Keratinocyte (primary cell): ENCODE data around the gene ISM1. TPM values are rescaled to one million over a fixed set of nuclear protein-coding genes. Genes with fewer than 3 reads are reported as not detected.

Experiments
- DNase-seq: peaks from one replicate; pipeline ENCODE4 v3.0.0-alpha.2; 2011; ENCODE audit warnings: low read depth, missing footprints, low spot score
- FAIRE-seq: peaks from 2 replicates; lab custom pipeline; 2011; peaks lifted over from hg19 to GRCh38; lab: Jason Lieb, UNC
- H2AFZ ChIP-seq: 2 replicates; pipeline ENCODE4 v1.6.0; 2012; ENCODE audit warnings: low read length, control low read depth, inconsistent platforms; ENCODE audit not compliant: control insufficient read depth
- H3K27ac ChIP-seq: 2 replicates; pipeline ENCODE4 v1.5.1; 2011; ENCODE audit warnings: low read length; ENCODE audit not compliant: control insufficient read depth, insufficient read depth
- H3K27me3 ChIP-seq: 3 replicates; pipeline ENCODE4 v1.6.0; 2011; ENCODE audit warnings: low read length; ENCODE audit not compliant: control insufficient read depth, insufficient read depth; ENCODE audit errors: extremely low read depth
- H3K36me3 ChIP-seq, 2 experiments: 2 replicates in 1 of 2; 3 replicates in 1 of 2; pipeline ENCODE4 v1.5.1; 2011; ENCODE audit warnings: low read length in 2 of 2, mild to moderate bottlenecking in 1 of 2; ENCODE audit not compliant: control insufficient read depth in 2 of 2, insufficient read depth in 2 of 2; ENCODE audit errors: extremely low read depth in 1 of 2
- H3K4me1 ChIP-seq: 3 replicates; pipeline ENCODE4 v1.5.1; 2011; ENCODE audit warnings: low read length; ENCODE audit not compliant: control insufficient read depth, insufficient read depth; ENCODE audit errors: extremely low read depth
- H3K4me2 ChIP-seq: 3 replicates; pipeline ENCODE4 v1.6.0; 2011; ENCODE audit warnings: low read depth, low read length; ENCODE audit not compliant: control insufficient read depth, insufficient read depth; ENCODE audit errors: extremely low read depth
- H3K4me3 ChIP-seq, 3 experiments: fragments of 200-600 bp in 1 of 3; sonication (generic) in 1 of 3; 2 replicates in 2 of 3; 3 replicates in 1 of 3; pipeline ENCODE4 v1.5.1; 2011 to 2016; ENCODE audit warnings: low read length in 3 of 3, mild to moderate bottlenecking in 3 of 3, control low read depth in 2 of 3, inconsistent platforms in 1 of 3, low read depth in 1 of 3, mixed read lengths in 1 of 3, mixed run types in 1 of 3, moderate library complexity in 1 of 3; ENCODE audit not compliant: control insufficient read depth in 2 of 3, insufficient read depth in 2 of 3; ENCODE audit errors: extremely low read depth in 1 of 3
- H3K79me2 ChIP-seq: 2 replicates; pipeline ENCODE4 v1.6.0; 2012; ENCODE audit warnings: low read length; ENCODE audit not compliant: control insufficient read depth, insufficient read depth
- H3K9ac ChIP-seq: 3 replicates; pipeline ENCODE4 v1.6.0; 2011; ENCODE audit warnings: low read length; ENCODE audit not compliant: control insufficient read depth, insufficient read depth; ENCODE audit errors: extremely low read depth
- H3K9me1 ChIP-seq: 3 replicates; pipeline ENCODE4 v1.6.0; 2011; ENCODE audit warnings: low read length; ENCODE audit not compliant: control insufficient read depth, insufficient read depth; ENCODE audit errors: extremely low read depth
- H3K9me3 ChIP-seq: 2 replicates; pipeline ENCODE4 v1.5.1; 2012; ENCODE audit warnings: low read depth, low read length; ENCODE audit not compliant: control insufficient read depth
- H4K20me1 ChIP-seq: 3 replicates; pipeline ENCODE4 v1.6.0; 2011; ENCODE audit warnings: low read length; ENCODE audit not compliant: control insufficient read depth, insufficient read depth; ENCODE audit errors: extremely low read depth
- EZH2 ChIP-seq: IDR thresholded peaks from one replicate; pipeline ENCODE4 v1.6.1; 2012; ENCODE audit warnings: inconsistent platforms, mild to moderate bottlenecking, low read length, moderate library complexity
- dilution Hi-C: fragments of 300-500 bp; cut with MboI; formaldehyde crosslinking; loops from one replicate; pipeline ENCODE4 v1.7.0; 2020; ENCODE audit warnings: low sequenced_read_pairs; ENCODE audit not compliant: extremely low pct_ligation_motif_present
- polyA plus RNA-seq, 5 experiments: library from polyadenylated mRNA; depleted of rRNA in 3 of 5; stranded (reverse) in 3 of 5; stranded (forward) in 1 of 5; unstranded in 1 of 5; fragments of >200 nt; gene quantifications; 1 replicate in 1 of 5; 2 replicates in 3 of 5; 3 replicates in 1 of 5; pipeline versions ENCODE4 v1.2.1 to v1.2.3, GENCODE V29; 2011 to 2012; ENCODE audit warnings: missing spikeins in 2 of 5, low read depth in 1 of 5, low replicate concordance in 1 of 5
- TF ChIP-seq, protein P1 (sequence below), 3 experiments: IDR thresholded peaks in 1 of 3; conservative IDR thresholded peaks in 1 of 3; optimal IDR thresholded peaks in 1 of 3; 2 replicates in 2 of 3; 3 replicates in 1 of 3; pipeline versions ENCODE3 to v1.5.1; 2011; ENCODE audit warnings: low read length in 3 of 3, mild to moderate bottlenecking in 3 of 3, moderate library complexity in 2 of 3, control low read depth in 1 of 3, inconsistent platforms in 1 of 3; ENCODE audit not compliant: insufficient read depth in 2 of 3; ENCODE audit errors: extremely low read depth in 1 of 3

The ISM1 gene
- polyA plus RNA-seq, 1 donor (not counting 4 experiments of a cell fraction or from before 2014, with no cell fraction given), result 3.3 TPM

DNA sequence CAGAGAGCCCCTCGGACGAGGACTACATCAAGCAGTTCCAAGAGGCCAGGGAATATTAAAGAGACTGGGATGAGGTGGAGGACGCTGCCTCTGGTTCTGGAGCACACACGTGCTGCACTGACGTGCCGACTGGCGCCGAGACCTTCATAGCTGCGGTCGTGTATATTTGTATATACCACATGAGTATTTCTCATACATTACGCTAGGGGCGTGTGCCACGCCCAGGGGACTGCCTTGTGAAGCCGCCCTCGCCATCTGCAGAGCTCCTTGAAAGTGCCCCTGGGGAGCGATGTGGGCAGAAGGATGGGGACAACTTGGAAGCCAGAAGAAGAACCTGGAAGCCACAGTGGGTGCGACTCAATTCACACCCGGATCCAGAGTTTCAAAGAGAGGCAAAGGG, 78.3 kb downstream of the ISM1 start:
- H3K36me3 ChIP-seq, result no peaks in the 10 kb centered on the region
- dilution Hi-C loops, result no loop called here
- no peak overlapping the region for H3K4me3 ChIP-seq
- H3K9ac ChIP-seq, result no peak overlapping the region
- H3K9me3 ChIP-seq, result no peaks in the 10 kb centered on the region
- H3K4me1 ChIP-seq, result peaks cover 19% of the 10 kb centered on the region
- no peak overlapping the region for H3K4me2 ChIP-seq
- no peaks in the 10 kb centered on the region for H3K27me3 ChIP-seq
- TF ChIP-seq, protein P1, sequence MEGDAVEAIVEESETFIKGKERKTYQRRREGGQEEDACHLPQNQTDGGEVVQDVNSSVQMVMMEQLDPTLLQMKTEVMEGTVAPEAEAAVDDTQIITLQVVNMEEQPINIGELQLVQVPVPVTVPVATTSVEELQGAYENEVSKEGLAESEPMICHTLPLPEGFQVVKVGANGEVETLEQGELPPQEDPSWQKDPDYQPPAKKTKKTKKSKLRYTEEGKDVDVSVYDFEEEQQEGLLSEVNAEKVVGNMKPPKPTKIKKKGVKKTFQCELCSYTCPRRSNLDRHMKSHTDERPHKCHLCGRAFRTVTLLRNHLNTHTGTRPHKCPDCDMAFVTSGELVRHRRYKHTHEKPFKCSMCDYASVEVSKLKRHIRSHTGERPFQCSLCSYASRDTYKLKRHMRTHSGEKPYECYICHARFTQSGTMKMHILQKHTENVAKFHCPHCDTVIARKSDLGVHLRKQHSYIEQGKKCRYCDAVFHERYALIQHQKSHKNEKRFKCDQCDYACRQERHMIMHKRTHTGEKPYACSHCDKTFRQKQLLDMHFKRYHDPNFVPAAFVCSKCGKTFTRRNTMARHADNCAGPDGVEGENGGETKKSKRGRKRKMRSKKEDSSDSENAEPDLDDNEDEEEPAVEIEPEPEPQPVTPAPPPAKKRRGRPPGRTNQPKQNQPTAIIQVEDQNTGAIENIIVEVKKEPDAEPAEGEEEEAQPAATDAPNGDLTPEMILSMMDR (optimal IDR thresholded peaks at IDR 0.05 in 1 of 3, IDR thresholded peaks at IDR 0.05 in 1 of 3, conservative IDR thresholded peaks at IDR 0.05 in 1 of 3; ENCODE audit: extremely low read depth in 1 of 3, insufficient read depth in 2 of 3, low read length in 3 of 3), result no peak
- no peak for TF ChIP-seq EZH2
- H2AFZ ChIP-seq, result no peak overlapping the region
- no peaks in the 10 kb centered on the region for H3K9me1 ChIP-seq
- H3K79me2 ChIP-seq, result no peaks in the 10 kb centered on the region
- no peak for FAIRE-seq
- no peak overlapping the region for H3K27ac ChIP-seq
- DNase-seq, result no peak
- no peaks in the 10 kb centered on the region for H4K20me1 ChIP-seq

DNA sequence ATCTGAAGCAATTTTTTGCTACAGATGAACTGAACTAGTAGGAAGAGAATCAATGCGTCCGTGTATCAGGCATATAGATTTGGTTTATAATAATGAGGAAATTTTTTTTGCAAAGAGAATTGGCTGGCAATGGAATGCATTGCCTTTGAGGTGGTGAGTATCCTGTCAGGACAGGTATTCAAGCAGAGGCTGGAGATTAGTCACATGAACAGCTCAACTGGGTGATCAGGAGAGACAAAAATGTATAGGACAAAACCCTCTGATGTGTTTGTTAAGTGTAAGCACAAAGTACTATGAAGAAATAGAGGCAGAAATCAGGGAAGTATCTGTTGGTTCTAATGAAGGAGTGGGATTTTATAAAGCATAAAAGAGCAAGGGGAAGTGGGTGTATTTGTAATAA, 80.5 kb downstream of the ISM1 start:
- no peaks in the 10 kb centered on the region for H3K79me2 ChIP-seq
- no peak overlapping the region for H3K9ac ChIP-seq
- H3K36me3 ChIP-seq, result no peaks in the 10 kb centered on the region
- no peak overlapping the region for H2AFZ ChIP-seq
- H4K20me1 ChIP-seq, result no peaks in the 10 kb centered on the region
- H3K4me1 ChIP-seq, result peaks cover 19% of the 10 kb centered on the region
- peak; percentile 79 for FAIRE-seq
- H3K4me2 ChIP-seq, result no peak overlapping the region
- no peaks in the 10 kb centered on the region for H3K9me3 ChIP-seq
- no peaks in the 10 kb centered on the region for H3K9me1 ChIP-seq
- H3K4me3 ChIP-seq, result no peak overlapping the region
- DNase-seq, result no peak
- H3K27me3 ChIP-seq, result no peaks in the 10 kb centered on the region
- dilution Hi-C loops, result no loop called here
- peak overlapping the region; percentile 67 for H3K27ac ChIP-seq
- TF ChIP-seq, protein P1 (optimal IDR thresholded peaks at IDR 0.05 in 1 of 3, IDR thresholded peaks at IDR 0.05 in 1 of 3, conservative IDR thresholded peaks at IDR 0.05 in 1 of 3; ENCODE audit: extremely low read depth in 1 of 3, insufficient read depth in 2 of 3, low read length in 3 of 3), result no peak
- no peak for TF ChIP-seq EZH2
